WTC11 (cell line): ENCODE results near the gene TUG1.

Experiments used
- CBFB ChIP-seq: sonication (generic); formaldehyde crosslinking; IDR thresholded peaks from 2 replicates; pipeline ENCODE4 v1.8.1; 2022; ENCODE audit warnings: mild to moderate bottlenecking, low read depth, missing genetic modification reagents
- CREB1 ChIP-seq: sonication (generic); formaldehyde crosslinking; IDR thresholded peaks from 2 replicates; pipeline ENCODE4 v1.8.0; 2023; ENCODE audit warnings: mild to moderate bottlenecking, missing genetic modification reagents
- CTCF ChIP-seq: fragments of 200-600 bp; IDR thresholded peaks from 2 replicates; pipeline ENCODE4 v1.8.0; 2022; ENCODE audit warnings: antibody characterized with exemption
- ESRRA ChIP-seq: sonication (generic); formaldehyde crosslinking; IDR thresholded peaks from 2 replicates; pipeline ENCODE4 v1.8.1; 2022; ENCODE audit warnings: mild to moderate bottlenecking, missing genetic modification reagents, borderline replicate concordance
- FOXJ3 ChIP-seq: sonication (generic); formaldehyde crosslinking; IDR thresholded peaks from 2 replicates; pipeline ENCODE4 v1.9.0; 2021; ENCODE audit warnings: missing genetic modification reagents, mild to moderate bottlenecking, borderline replicate concordance
- FOXP1 ChIP-seq: sonication (generic); formaldehyde crosslinking; IDR thresholded peaks from 2 replicates; pipeline ENCODE4 v1.8.0; 2022; ENCODE audit warnings: missing genetic modification reagents, mild to moderate bottlenecking, moderate library complexity, borderline replicate concordance
- NR1H2 ChIP-seq: sonication (generic); formaldehyde crosslinking; IDR thresholded peaks from 2 replicates; pipeline ENCODE4 v1.9.0; 2021; ENCODE audit warnings: mild to moderate bottlenecking, moderate library complexity, missing genetic modification reagents
- NR2C2 ChIP-seq: sonication (generic); formaldehyde crosslinking; IDR thresholded peaks from 2 replicates; pipeline ENCODE4 v1.8.0; 2022; ENCODE audit warnings: mild to moderate bottlenecking, missing genetic modification reagents
- TCF7 ChIP-seq: sonication (generic); formaldehyde crosslinking; IDR thresholded peaks from 2 replicates; pipeline ENCODE4 v1.8.0; 2022; ENCODE audit warnings: mild to moderate bottlenecking, low read depth, missing genetic modification reagents, moderate library complexity
- ZNF219 ChIP-seq: sonication (generic); formaldehyde crosslinking; IDR thresholded peaks from 2 replicates; pipeline ENCODE4 v1.8.0; 2023; ENCODE audit warnings: missing genetic modification reagents, mild to moderate bottlenecking, borderline replicate concordance
- ZNF232 ChIP-seq: sonication (generic); formaldehyde crosslinking; IDR thresholded peaks from 2 replicates; pipeline ENCODE4 v1.8.0; 2022; ENCODE audit warnings: mild to moderate bottlenecking, missing genetic modification reagents

GRCh38 chr22:30932661-30933060 is 36.4 kb upstream of the TUG1 start:
- TF ChIP-seq CTCF (no peak), NR2C2 (CRISPR knock-in tag) (no peak), NR1H2 (no peak), CREB1 (no peak), FOXJ3 (CRISPR knock-in tag) (no peak), FOXP1 (CRISPR knock-in tag) (no peak), ZNF232 (CRISPR knock-in tag) (no peak), ESRRA (CRISPR knock-in tag) (no peak), TCF7 (CRISPR knock-in tag) (no peak), ZNF219 (CRISPR knock-in tag) (no peak), CBFB (CRISPR knock-in tag) (no peak)
